Mucosa of gallbladder (tissue), 1 donor: ENCODE measurements around the gene SLC44A1. TPM values are rescaled to one million over a fixed set of nuclear protein-coding genes. Genes with fewer than 3 reads are reported as not detected.

ENCODE experiments used
- DNase-seq: peaks from one replicate; pipeline ENCODE4 v3.0.0-alpha.2; 2020; ENCODE audit warnings: low spot score
- total RNA-seq: library from RNA; stranded (reverse); gene quantifications from one replicate; pipeline ENCODE4 v1.2.1, GENCODE V29; 2021
- donor health status: DM: no; HTN: no; CAD: no.

Gene SLC44A1
- total RNA-seq, 1 donor from 2014 or later, result 69.1 TPM

GRCh38 chr9:105391288-105391687 is 146.8 kb downstream of the SLC44A1 start:
- DNase-seq, result no peak

GRCh38 chr9:105392531-105392930 is 148.1 kb downstream of the SLC44A1 start:
- no peak for DNase-seq

- DNase-seq, result no peak
Measured at GRCh38 chr9:105393576-105394344, 149.3 kb downstream of the SLC44A1 start.

- no peak for DNase-seq
Measured at GRCh38 chr9:105396441-105396840, 152.0 kb downstream of the SLC44A1 start.

GRCh38 chr9:105396901-105397300 is 152.4 kb downstream of the SLC44A1 start:
- DNase-seq, result no peak

GRCh38 chr9:105399117-105399516 is 154.7 kb downstream of the SLC44A1 start:
- DNase-seq, result no peak

GRCh38 chr9:105401651-105402050 is 157.2 kb downstream of the SLC44A1 start:
- DNase-seq, result no peak

GRCh38 chr9:105403552-105404248 is 159.2 kb downstream of the SLC44A1 start:
- no peak for DNase-seq

GRCh38 chr9:105405514-105406131 is 161.2 kb downstream of the SLC44A1 start:
- no peak for DNase-seq

- DNase-seq, result no peak
Measured at GRCh38 chr9:105406369-105406768, 161.9 kb downstream of the SLC44A1 start.

GRCh38 chr9:105413525-105413924 is 169.1 kb downstream of the SLC44A1 start:
- no peak for DNase-seq

GRCh38 chr9:105414947-105415661 is 170.7 kb downstream of the SLC44A1 start:
- peak; percentile 55 for DNase-seq

GRCh38 chr9:105415662-105415980 is 171.2 kb downstream of the SLC44A1 start:
- DNase-seq, result no peak

- no peak for DNase-seq
Measured at GRCh38 chr9:105416840-105417239, 172.4 kb downstream of the SLC44A1 start.

GRCh38 chr9:105418588-105419500 is 174.4 kb downstream of the SLC44A1 start:
- DNase-seq, result no peak

- DNase-seq, result no peak
Measured at GRCh38 chr9:105419816-105420597, 175.6 kb downstream of the SLC44A1 start.

GRCh38 chr9:105421154-105421553 is 176.7 kb downstream of the SLC44A1 start:
- no peak for DNase-seq

GRCh38 chr9:105421864-105422263 is 177.4 kb downstream of the SLC44A1 start:
- no peak for DNase-seq

- no peak for DNase-seq
Measured at GRCh38 chr9:105425816-105426433, 181.5 kb downstream of the SLC44A1 start.

- DNase-seq, result no peak
Measured at GRCh38 chr9:105426657-105427056, 182.2 kb downstream of the SLC44A1 start.
